ENCODE measurements around the gene CPXM2.

The CPXM2 gene

DNA sequence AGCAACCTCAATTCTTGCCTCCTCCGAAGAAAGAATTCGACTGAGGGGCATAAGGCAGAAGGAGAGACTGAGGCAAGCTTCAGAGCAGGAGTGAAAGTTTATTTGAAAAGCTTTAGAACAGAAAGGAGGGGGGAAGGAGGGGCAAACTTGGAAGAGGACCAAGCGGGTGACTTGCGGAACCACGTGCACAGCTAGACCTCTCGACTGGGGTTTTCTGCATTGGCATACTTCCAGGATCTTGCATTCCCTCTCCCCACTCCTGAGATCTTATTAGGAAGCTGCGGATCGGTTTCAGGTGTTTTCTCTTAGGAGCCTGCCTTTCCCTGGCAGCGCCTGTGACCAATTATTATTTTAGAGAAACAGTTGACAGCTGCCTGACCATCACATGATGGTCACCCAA is 20.3 kb upstream of the CPXM2 start:
- no peak overlapping the region for H3K4me3 Mint-ChIP-seq
- H3K27ac Mint-ChIP-seq = no peak overlapping the region

DNA sequence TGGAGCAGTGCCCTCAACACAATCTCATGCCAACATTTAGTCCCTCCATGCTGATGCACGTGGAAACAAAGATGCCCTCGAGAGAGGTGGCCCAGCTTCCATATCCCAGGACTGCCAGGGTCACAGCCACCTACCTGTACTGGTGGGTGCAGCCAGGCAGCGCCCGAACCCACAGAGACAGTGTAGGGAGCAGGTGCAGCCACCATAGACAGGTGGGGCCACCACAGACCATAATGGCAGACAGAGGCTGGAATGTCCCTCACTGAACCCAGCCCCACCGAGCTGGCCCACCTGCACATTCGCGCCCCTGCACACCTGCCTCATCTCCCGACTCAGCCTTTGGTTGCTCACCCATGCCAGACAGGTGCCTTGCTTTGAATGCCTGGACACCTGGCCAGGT is 18.3 kb upstream of the CPXM2 start:
- H3K9me3 Mint-ChIP-seq = no peaks in the 10 kb centered on the region

More for the DNA sequence above, 20.3 kb upstream of the CPXM2 start:
- Mint-ChIP-seq H3K27me3 (peaks cover 18% of the 10 kb centered on the region), H3K36me3 (peaks cover 2% of the 10 kb centered on the region), H3K4me1 (peaks cover 6% of the 10 kb centered on the region), H3K9me3 (no peaks in the 10 kb centered on the region)

DNA sequence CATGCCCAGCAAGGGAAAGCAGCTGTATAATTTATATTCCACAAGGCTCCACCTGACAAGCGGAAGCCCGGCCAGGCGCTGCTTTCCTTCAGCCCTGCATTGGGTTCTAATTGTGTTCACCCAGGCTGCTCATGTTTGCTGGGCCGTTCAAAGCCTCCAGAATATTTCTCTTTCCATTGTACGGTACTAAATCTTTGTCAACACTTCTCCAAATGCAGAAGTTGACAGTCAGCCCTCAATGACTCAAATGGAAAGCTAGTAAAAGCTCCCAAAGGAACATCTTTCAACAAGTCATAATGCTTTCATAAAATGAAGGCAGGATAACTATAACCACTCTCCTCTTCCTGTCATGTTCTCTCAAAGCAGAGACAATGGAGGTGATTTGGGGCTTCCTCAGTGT is 17.8 kb upstream of the CPXM2 start:
- Mint-ChIP-seq H3K9me3 (no peaks in the 10 kb centered on the region), H3K36me3 (no peaks in the 10 kb centered on the region), H3K27ac (no peak overlapping the region), H3K27me3 (peaks cover 9% of the 10 kb centered on the region), H3K4me3 (no peak overlapping the region), H3K4me1 (peaks cover 3% of the 10 kb centered on the region)

More for the DNA sequence above, 18.3 kb upstream of the CPXM2 start:
- peaks cover 13% of the 10 kb centered on the region for H3K27me3 Mint-ChIP-seq
- H3K4me3 Mint-ChIP-seq = no peak overlapping the region
- H3K4me1 Mint-ChIP-seq = peaks cover 6% of the 10 kb centered on the region
- H3K36me3 Mint-ChIP-seq = peaks cover 2% of the 10 kb centered on the region
- H3K27ac Mint-ChIP-seq = no peak overlapping the region

DNA sequence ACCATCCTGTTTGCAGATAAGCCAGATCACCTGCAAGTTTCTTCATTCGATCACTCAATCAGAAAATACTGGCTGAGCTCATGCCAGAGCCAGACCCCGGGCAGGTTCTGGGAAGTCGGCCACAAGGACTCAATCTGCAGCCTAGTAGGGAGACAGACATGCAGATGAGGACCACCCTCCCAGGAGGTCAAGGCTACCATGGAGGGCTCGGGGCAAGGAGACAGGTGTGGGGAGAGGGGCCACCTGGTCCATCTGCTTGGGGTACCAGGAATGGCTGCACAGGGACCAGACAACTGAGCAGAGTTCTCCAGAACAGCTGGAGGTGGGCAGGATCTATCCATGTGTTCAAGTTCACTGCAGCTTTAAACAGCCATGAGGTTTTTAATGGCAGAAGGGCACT is 16.8 kb upstream of the CPXM2 start:
- H3K4me3 Mint-ChIP-seq = no peak overlapping the region
- H3K27me3 Mint-ChIP-seq = peaks cover 8% of the 10 kb centered on the region
- H3K4me1 Mint-ChIP-seq = no peaks in the 10 kb centered on the region
- no peak overlapping the region for H3K27ac Mint-ChIP-seq
- no peaks in the 10 kb centered on the region for H3K9me3 Mint-ChIP-seq
- no peaks in the 10 kb centered on the region for H3K36me3 Mint-ChIP-seq

DNA sequence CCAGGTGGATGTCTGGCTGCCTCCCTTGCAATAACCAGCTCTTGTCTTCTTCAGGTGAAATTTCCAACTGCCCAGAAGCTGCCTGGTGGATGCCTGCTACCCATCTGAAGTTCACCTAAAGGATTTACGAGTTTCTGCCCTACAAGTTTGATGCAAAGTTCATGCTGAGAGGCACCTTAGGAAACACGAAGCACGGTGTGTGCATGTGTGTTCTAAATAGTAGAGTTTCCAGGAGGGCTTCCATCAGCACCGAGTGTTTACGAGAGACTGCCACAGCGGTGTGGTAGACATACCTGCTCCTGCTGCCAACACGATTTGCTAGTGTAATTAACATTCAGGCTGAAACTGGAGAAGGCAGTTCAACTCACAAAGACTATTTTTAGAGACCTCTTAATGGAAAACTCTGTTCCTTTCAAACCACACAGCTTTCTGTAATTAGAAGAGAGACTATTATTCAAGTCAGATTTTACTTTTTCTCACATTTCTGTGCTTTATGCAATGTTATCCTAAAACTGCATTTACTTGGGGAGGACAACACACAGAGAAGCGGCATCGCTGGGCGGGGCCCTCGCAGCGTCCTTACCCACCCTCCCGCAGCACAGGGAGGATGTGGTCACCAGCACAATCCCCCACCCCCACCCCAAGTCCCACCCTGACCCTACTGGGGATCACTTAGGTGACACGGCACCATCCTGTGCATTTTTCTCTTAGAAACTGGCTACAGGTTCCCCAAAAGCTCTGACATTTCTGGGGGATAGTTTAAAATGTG is 15.5 kb upstream of the CPXM2 start:
- no peaks in the 10 kb centered on the region for H3K9me3 Mint-ChIP-seq
- no peaks in the 10 kb centered on the region for H3K36me3 Mint-ChIP-seq
- no peak overlapping the region for H3K4me3 Mint-ChIP-seq
- H3K27me3 Mint-ChIP-seq = peaks cover 8% of the 10 kb centered on the region
- H3K27ac Mint-ChIP-seq = no peak overlapping the region
- no peaks in the 10 kb centered on the region for H3K4me1 Mint-ChIP-seq

DNA sequence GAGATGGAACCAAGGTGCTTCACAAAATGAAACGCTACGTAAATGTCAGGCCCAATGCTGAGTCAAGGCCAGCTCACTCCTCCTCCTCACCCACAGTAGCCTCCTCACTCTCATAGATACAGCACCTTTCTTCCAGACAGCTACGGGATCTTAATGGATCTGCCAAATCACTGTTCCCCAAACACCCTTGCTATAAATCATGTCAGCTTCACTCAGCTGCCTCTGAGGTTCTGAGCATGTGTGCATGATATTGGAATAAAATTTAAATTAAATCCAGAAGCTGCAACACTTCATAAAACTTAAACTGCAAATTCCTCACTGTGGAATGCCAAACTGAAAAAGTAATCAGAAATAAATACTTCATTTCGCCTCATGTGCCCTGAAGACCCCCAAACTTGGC is 14.7 kb upstream of the CPXM2 start:
- Mint-ChIP-seq H3K4me1 (no peaks in the 10 kb centered on the region), H3K27me3 (peaks cover 7% of the 10 kb centered on the region), H3K27ac (no peak overlapping the region), H3K4me3 (no peak overlapping the region), H3K9me3 (no peaks in the 10 kb centered on the region), H3K36me3 (no peaks in the 10 kb centered on the region)

DNA sequence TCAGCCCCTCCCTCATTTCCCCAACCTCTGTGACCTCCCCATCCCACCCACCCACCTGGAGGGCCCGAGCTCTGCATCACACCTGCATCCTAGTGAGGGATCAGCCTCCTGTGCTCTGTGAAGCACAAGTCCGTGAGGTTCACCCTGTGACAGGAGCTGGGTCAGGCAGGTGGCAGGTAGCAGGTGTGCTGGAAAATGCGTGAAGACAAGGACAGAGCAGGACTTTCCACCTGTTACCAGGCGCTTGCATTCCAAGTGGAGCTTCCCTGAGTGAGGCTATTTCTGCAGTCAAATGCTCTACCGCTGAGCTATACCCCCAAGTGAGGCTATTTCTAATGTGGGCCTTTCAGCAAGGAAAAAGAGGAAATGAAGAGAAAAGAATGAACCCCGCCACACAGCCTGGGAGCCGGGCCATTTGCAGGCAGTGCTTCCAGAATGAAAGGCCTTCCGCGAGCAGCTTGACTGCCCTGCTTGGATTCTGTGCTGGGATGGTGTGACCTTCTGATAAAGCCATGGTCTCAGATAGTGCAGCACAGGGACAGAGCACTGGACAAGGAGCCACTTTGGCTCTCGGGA is 13.3 kb upstream of the CPXM2 start:
- H3K4me3 Mint-ChIP-seq = no peak overlapping the region
- no peaks in the 10 kb centered on the region for H3K9me3 Mint-ChIP-seq
- H3K36me3 Mint-ChIP-seq = no peaks in the 10 kb centered on the region
- H3K4me1 Mint-ChIP-seq = no peaks in the 10 kb centered on the region
- H3K27me3 Mint-ChIP-seq = peaks cover 4% of the 10 kb centered on the region
- no peak overlapping the region for H3K27ac Mint-ChIP-seq

DNA sequence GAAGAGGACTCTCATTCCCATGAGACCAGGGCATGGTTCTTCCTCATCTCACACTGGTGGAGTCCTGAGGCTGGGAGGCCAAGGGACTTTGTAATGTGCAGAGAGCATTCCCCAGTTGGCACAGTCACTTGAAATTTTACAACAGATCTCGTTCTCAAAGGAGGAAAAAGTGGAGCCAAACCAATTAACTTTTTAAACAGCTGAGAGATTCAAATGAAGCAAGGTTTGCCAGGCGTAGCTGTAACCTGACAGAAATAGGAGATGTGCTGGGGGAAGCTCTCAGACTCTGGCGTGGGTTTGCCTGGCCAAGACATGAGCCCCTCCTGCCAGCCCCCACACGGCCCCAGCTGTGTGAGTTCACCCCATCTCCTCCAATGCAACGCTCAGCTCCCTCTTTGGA is 12.0 kb upstream of the CPXM2 start:
- H3K27me3 Mint-ChIP-seq = peaks cover 4% of the 10 kb centered on the region
- H3K4me3 Mint-ChIP-seq = no peak overlapping the region
- no peaks in the 10 kb centered on the region for H3K36me3 Mint-ChIP-seq
- peaks cover 4% of the 10 kb centered on the region for H3K9me3 Mint-ChIP-seq
- H3K4me1 Mint-ChIP-seq = no peaks in the 10 kb centered on the region
- H3K27ac Mint-ChIP-seq = no peak overlapping the region

DNA sequence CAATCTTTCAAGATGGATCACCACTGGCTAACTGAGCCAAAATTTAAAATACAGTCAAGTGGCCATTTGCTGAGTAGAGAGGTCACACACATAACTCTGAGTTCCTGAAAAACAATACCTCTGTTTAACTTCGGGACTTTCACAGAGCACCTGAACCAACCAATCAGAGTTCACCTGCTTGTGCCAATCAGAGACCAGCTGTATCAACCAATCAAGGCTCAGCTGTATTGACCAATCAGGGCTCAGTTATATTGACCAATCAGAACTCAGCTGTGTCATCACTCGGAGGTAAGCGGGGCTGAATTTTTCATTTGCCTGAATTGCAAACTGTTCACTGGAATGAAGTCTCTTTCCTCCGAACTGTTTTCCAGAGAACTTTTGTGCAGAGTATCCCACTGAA is 10.0 kb upstream of the CPXM2 start:
- H3K36me3 Mint-ChIP-seq = no peaks in the 10 kb centered on the region
- H3K4me3 Mint-ChIP-seq = no peak overlapping the region
- no peaks in the 10 kb centered on the region for H3K4me1 Mint-ChIP-seq
- peaks cover 4% of the 10 kb centered on the region for H3K9me3 Mint-ChIP-seq
- peaks cover 1% of the 10 kb centered on the region for H3K27me3 Mint-ChIP-seq
- H3K27ac Mint-ChIP-seq = no peak overlapping the region

DNA sequence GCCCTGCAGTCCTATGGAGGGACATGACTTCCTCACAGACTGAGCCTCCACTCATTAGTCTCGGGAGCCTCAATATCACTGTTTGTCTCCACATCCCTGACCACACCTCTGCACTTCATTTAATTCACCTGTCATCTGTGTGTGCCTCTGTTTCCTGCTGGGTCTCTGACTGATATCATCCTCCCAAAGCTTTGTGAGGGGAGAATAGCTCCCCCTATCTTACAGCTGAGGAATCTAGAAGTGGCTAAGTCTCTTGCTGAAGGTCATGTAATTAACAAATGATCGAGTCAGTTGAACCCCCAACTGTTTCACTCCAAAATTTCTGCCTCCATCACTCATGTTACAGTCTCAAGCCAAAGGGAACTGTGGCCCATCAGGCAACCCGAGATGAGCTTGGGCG is 5.5 kb upstream of the CPXM2 start:
- Mint-ChIP-seq H3K27me3 (peaks cover 4% of the 10 kb centered on the region), H3K36me3 (no peaks in the 10 kb centered on the region), H3K4me3 (no peak overlapping the region), H3K4me1 (no peaks in the 10 kb centered on the region), H3K9me3 (peaks cover 4% of the 10 kb centered on the region), H3K27ac (no peak overlapping the region)

DNA sequence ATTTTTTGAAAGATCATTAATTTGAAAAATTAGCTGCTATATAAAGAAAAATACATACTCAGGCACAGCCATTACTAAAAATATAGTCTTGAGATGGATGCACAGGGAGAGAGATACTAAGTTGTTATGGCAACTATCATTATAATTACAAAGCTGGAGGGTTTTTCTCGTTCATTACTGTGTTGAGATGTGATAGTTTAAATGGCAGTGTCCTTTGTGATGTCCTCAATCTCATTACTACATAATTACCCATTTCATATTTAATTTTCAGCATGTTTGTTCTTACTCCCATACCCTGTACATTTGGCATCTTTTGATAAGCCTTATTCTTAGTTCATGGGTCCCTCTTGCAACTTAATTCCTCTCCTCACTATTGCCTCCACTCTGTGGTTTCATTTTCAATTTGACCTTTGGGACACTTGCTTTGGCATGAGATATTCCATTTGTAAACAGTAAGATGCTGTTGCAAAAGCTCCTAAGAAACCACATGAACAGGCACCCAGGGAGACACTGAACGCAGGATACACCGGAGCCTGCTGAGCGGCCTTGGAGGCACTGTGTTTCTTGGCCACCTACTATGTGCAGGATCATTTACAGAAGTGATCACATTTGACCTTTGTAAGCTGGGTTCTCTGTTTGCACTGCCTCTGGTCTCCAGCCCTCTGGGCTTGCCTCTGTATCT is 4.8 kb upstream of the CPXM2 start:
- Mint-ChIP-seq H3K4me1 (no peaks in the 10 kb centered on the region), H3K4me3 (no peak overlapping the region), H3K27ac (no peak overlapping the region), H3K9me3 (peaks cover 4% of the 10 kb centered on the region), H3K36me3 (no peaks in the 10 kb centered on the region), H3K27me3 (peaks cover 4% of the 10 kb centered on the region)

DNA sequence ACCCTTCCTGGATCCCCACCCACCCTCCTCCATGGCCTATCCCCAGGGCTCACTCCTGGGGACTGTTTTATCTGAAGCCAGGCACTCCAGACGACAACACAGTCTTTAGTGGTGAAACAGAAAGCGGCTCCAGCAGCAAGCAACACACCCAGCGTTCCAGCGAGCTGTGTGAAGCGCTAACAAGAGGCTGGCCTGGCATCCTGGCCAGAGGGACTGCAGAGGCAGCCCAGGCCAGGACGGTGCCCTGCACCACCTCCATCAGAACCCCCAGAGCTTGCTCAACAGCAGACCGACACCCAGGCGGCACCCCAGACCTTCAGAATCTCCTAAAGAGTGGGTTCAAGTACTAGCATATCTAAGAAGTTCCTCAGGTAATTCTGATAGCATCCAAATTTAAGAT is 2.0 kb upstream of the CPXM2 start:
- H3K4me3 Mint-ChIP-seq = no peak overlapping the region
- H3K36me3 Mint-ChIP-seq = no peaks in the 10 kb centered on the region
- H3K27me3 Mint-ChIP-seq = peaks cover 17% of the 10 kb centered on the region
- no peak overlapping the region for H3K27ac Mint-ChIP-seq
- no peaks in the 10 kb centered on the region for H3K9me3 Mint-ChIP-seq
- no peaks in the 10 kb centered on the region for H3K4me1 Mint-ChIP-seq

DNA sequence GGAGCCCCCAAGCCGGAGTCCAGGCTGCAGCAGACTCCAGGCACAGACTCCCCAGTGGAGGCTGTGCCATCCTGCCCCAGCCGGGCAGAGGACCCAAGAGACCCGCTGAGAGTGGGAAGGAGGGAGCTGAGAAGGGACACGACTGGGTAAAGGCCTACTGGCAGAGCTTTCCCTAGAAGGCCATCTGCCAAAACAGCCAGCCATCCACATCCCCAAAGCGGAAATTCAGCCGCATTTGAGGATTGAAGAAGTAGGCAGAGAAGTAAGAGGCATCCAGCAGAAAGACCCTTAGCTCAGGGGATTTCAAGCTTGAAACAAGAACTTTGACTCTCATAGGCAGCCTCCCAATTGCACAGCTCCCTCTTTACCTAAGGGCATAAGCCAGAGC is 857 bp downstream of the CPXM2 start:
- Mint-ChIP-seq H3K4me1 (no peaks in the 10 kb centered on the region), H3K9me3 (no peaks in the 10 kb centered on the region), H3K36me3 (no peaks in the 10 kb centered on the region), H3K27ac (peak overlapping the region; percentile 14), H3K27me3 (peaks cover 17% of the 10 kb centered on the region), H3K4me3 (no peak overlapping the region)

DNA sequence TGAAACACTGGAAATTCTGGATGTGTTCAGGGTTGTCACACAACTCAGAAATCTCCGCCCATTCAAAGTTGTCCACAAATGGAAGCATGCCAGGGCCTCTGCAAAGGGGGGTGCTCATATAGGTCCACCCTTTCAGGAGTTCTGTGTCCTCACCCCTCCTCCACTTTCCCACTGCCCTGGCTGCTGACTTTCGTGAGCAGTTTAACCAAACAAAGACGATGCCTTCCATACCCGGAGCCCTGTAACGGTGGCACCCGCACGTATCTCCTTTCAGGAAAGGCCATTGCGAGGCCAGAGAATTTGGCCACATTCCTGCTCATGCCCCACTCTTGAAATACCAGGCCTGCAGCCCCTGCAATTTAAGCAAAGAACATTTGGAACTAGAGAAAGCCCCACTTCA is 1.4 kb downstream of the CPXM2 start:
- peaks cover 17% of the 10 kb centered on the region for H3K27me3 Mint-ChIP-seq

DNA sequence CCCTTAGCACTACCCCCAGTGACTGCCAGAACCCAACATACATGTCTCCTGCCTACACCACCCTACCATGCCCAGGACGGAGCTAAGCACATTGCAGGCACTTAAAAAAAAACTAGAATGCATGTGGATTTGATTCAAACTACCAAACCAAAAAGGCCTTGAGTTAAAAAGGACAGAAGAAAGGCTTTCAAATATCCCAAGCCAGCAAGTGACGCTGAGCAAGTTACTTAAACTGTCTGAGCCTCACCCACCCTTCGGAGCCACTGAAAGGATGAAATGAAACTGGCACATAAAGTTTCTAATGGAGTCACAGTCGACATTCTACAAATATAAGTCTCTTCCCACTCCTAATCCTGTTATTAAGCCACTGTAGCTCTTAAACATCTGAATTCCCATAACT is 1.8 kb downstream of the CPXM2 start:
- no peaks in the 10 kb centered on the region for H3K36me3 Mint-ChIP-seq
- peaks cover 18% of the 10 kb centered on the region for H3K27me3 Mint-ChIP-seq
- no peak overlapping the region for H3K27ac Mint-ChIP-seq
- no peaks in the 10 kb centered on the region for H3K4me1 Mint-ChIP-seq
- H3K9me3 Mint-ChIP-seq = no peaks in the 10 kb centered on the region
- H3K4me3 Mint-ChIP-seq = no peak overlapping the region

More for the DNA sequence above, 1.4 kb downstream of the CPXM2 start:
- Mint-ChIP-seq H3K4me1 (no peaks in the 10 kb centered on the region), H3K36me3 (no peaks in the 10 kb centered on the region), H3K9me3 (no peaks in the 10 kb centered on the region), H3K4me3 (no peak overlapping the region), H3K27ac (no peak overlapping the region)

DNA sequence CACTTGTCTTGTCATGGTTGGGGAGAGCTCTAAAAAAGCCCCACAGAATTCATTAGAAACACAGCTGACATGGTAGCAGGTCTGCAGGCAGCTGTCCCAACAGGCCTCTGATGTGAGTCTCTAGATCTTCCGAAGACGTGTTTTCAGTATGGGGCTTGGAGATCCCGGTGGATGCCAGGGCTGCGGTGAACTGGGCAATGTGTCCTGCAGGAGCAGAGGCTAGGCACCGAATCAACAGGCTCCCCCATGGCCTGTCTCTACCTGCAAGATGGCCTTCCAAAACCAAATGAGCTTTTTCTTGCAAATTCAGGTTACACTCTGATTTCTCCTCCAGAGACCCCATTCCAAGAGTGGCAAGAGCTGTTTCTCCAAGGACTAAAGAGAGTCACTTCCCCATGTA is 2.9 kb downstream of the CPXM2 start:
- no peaks in the 10 kb centered on the region for H3K36me3 Mint-ChIP-seq

More for the DNA sequence above, 2.9 kb downstream of the CPXM2 start:
- H3K9me3 Mint-ChIP-seq = no peaks in the 10 kb centered on the region
- H3K27ac Mint-ChIP-seq = no peak overlapping the region
- no peak overlapping the region for H3K4me3 Mint-ChIP-seq
- H3K4me1 Mint-ChIP-seq = no peaks in the 10 kb centered on the region
- peaks cover 19% of the 10 kb centered on the region for H3K27me3 Mint-ChIP-seq

Measured in activated naive CD4-positive, alpha-beta T cell treated with anti-CD3 and anti-CD28 coated beads, Interleukin-2, amount 50 U/mL, for 24 hours (primary cell).